H9 (cell line): Measurements from ENCODE around the gene ZNF467. TPM values are rescaled to one million over a fixed set of nuclear protein-coding genes. Genes with fewer than 3 reads are reported as not detected.

ENCODE experiments used
- DNase-seq: peaks from one replicate; pipeline ENCODE4 v3.0.0-alpha.2; 2017
- H2AFZ ChIP-seq: one replicate; pipeline ENCODE4 v1.6.1; 2013; ENCODE audit warnings: mild to moderate bottlenecking, low read length, control low read depth, moderate library complexity
- H2AK5ac ChIP-seq: 2 replicates; pipeline ENCODE4 v1.6.1; 2013; ENCODE audit warnings: low read length, control low read depth, mixed read lengths; ENCODE audit not compliant: insufficient read length
- H2BK120ac ChIP-seq: one replicate; pipeline ENCODE4 v1.6.1; 2013; ENCODE audit warnings: low read depth, mild to moderate bottlenecking, low read length, control low read depth, inconsistent platforms; ENCODE audit not compliant: poor library complexity, severe bottlenecking
- H2BK12ac ChIP-seq: 2 replicates; pipeline ENCODE4 v1.6.1; 2013; ENCODE audit warnings: low read length, control low read depth, mixed read lengths, low read depth; ENCODE audit not compliant: insufficient read length
- H2BK15ac ChIP-seq: 2 replicates; pipeline ENCODE4 v1.6.1; 2013; ENCODE audit warnings: low read depth, low read length, control low read depth
- H2BK20ac ChIP-seq: one replicate; pipeline ENCODE4 v1.6.1; 2013; ENCODE audit warnings: low read depth, mild to moderate bottlenecking, low read length, control low read depth, inconsistent platforms; ENCODE audit not compliant: poor library complexity, severe bottlenecking
- H2BK5ac ChIP-seq: 2 replicates; pipeline ENCODE4 v1.6.1; 2013; ENCODE audit warnings: low read length, control low read depth, mixed read lengths; ENCODE audit not compliant: insufficient read length
- H3K14ac ChIP-seq: 2 replicates; pipeline ENCODE4 v1.6.1; 2013; ENCODE audit warnings: low read length, control low read depth; ENCODE audit not compliant: insufficient read depth
- H3K18ac ChIP-seq: 2 replicates; pipeline ENCODE4 v1.6.1; 2013; ENCODE audit warnings: low read depth, mild to moderate bottlenecking, mixed read lengths, low read length, control low read depth; ENCODE audit not compliant: insufficient read length
- H3K23ac ChIP-seq: 2 replicates; pipeline ENCODE4 v1.6.1; 2013; ENCODE audit warnings: low read length, control low read depth, mixed read lengths, low read depth; ENCODE audit not compliant: insufficient read length
- H3K23me2 ChIP-seq: 2 replicates; pipeline ENCODE4 v1.6.1; 2013; ENCODE audit warnings: low read depth, mild to moderate bottlenecking, mixed read lengths, low read length, control low read depth; ENCODE audit not compliant: insufficient read length, poor library complexity, severe bottlenecking
- H3K27ac ChIP-seq: 2 replicates; pipeline ENCODE4 v1.5.1; 2013; ENCODE audit warnings: low read length, control low read depth, mixed read lengths, low read depth; ENCODE audit not compliant: insufficient read length
- H3K27me3 ChIP-seq: 2 replicates; pipeline ENCODE4 v1.6.1; 2013; ENCODE audit warnings: low read length, control low read depth, inconsistent platforms; ENCODE audit not compliant: insufficient read depth
- H3K4ac ChIP-seq: 2 replicates; pipeline ENCODE4 v1.6.1; 2013; ENCODE audit warnings: low read depth, mild to moderate bottlenecking, control low read depth, inconsistent platforms, low read length, moderate library complexity
- H3K4me1 ChIP-seq: 2 replicates; pipeline ENCODE4 v1.6.1; 2013; ENCODE audit warnings: low read length, control low read depth, inconsistent platforms; ENCODE audit not compliant: insufficient read depth
- H3K4me2 ChIP-seq: 2 replicates; pipeline ENCODE4 v1.6.1; 2013; ENCODE audit warnings: low read length, control low read depth, mixed read lengths; ENCODE audit not compliant: insufficient read length, insufficient read depth
- H3K56ac ChIP-seq: 2 replicates; pipeline ENCODE4 v1.6.1; 2013; ENCODE audit warnings: low read depth, mild to moderate bottlenecking, mixed read lengths, low read length, control low read depth; ENCODE audit not compliant: insufficient read length
- H3K79me1 ChIP-seq: 2 replicates; pipeline ENCODE4 v1.6.1; 2013; ENCODE audit warnings: low read depth, mild to moderate bottlenecking, moderate library complexity, low read length, control low read depth, inconsistent platforms; ENCODE audit not compliant: insufficient read depth, poor library complexity, severe bottlenecking
- H3K79me2 ChIP-seq: 2 replicates; pipeline ENCODE4 v1.6.1; 2013; ENCODE audit warnings: low read length, control low read depth, inconsistent platforms; ENCODE audit not compliant: insufficient read depth
- H3K9ac ChIP-seq: 2 replicates; pipeline ENCODE4 v1.6.1; 2013; ENCODE audit warnings: low read length, control low read depth, mixed read lengths; ENCODE audit not compliant: insufficient read length; ENCODE audit errors: extremely low read depth
- H3K9me3 ChIP-seq: one replicate; pipeline ENCODE4 v1.6.1; 2013; ENCODE audit warnings: low read depth, low read length, inconsistent platforms; ENCODE audit not compliant: control insufficient read depth
- H3T11ph ChIP-seq: one replicate; pipeline ENCODE4 v1.6.1; 2013; ENCODE audit warnings: mild to moderate bottlenecking, low read length, control low read depth, inconsistent platforms
- H4K20me1 ChIP-seq: one replicate; pipeline ENCODE4 v1.6.1; 2013; ENCODE audit not compliant: control insufficient read depth, insufficient read length, insufficient read depth
- H4K5ac ChIP-seq: 2 replicates; pipeline ENCODE4 v1.6.1; 2013; ENCODE audit warnings: low read depth, mild to moderate bottlenecking, mixed read lengths, low read length, control low read depth; ENCODE audit not compliant: insufficient read length
- H4K8ac ChIP-seq: replicated peaks from 2 replicates; pipeline ENCODE4 v1.6.1; 2013; ENCODE audit warnings: low read length, control low read depth, mixed read lengths, low read depth; ENCODE audit not compliant: insufficient read length
- H4K91ac ChIP-seq: 2 replicates; pipeline ENCODE4 v1.6.1; 2013; ENCODE audit warnings: low read depth, mild to moderate bottlenecking, moderate library complexity, mixed read lengths, low read length, control low read depth; ENCODE audit not compliant: insufficient read length
- H3K27ac Mint-ChIP-seq, 3 experiments: 2 replicates in 2 of 3; 3 replicates in 1 of 3; pipeline ENCODE4 v1.8.0; 2020 to 2021; ENCODE audit warnings: mixed read lengths in 3 of 3, mild to moderate bottlenecking in 1 of 3, moderate library complexity in 1 of 3
- H3K27me3 Mint-ChIP-seq: 2 replicates; pipeline ENCODE4 v1.8.0; 2021; ENCODE audit warnings: low read depth, mild to moderate bottlenecking, moderate library complexity, mixed read lengths
- H3K36me3 Mint-ChIP-seq, 3 experiments: 2 replicates in 2 of 3; 3 replicates in 1 of 3; pipeline ENCODE4 v1.8.0; 2020 to 2021; ENCODE audit warnings: low read depth in 3 of 3, mixed read lengths in 3 of 3; ENCODE audit not compliant: insufficient read depth in 1 of 3
- H3K4me1 Mint-ChIP-seq, 2 experiments: 2 replicates each; pipeline ENCODE4 v1.8.0; 2020; ENCODE audit warnings: mixed read lengths in 2 of 2
- H3K4me3 Mint-ChIP-seq, 2 experiments: 2 replicates in 1 of 2; 3 replicates in 1 of 2; pipeline ENCODE4 v1.8.0; 2020 to 2021; ENCODE audit warnings: mild to moderate bottlenecking in 2 of 2, mixed read lengths in 2 of 2, moderate library complexity in 1 of 2
- H3K9me3 Mint-ChIP-seq, 2 experiments: 2 replicates in 1 of 2; 3 replicates in 1 of 2; pipeline ENCODE4 v1.8.0; 2020; ENCODE audit warnings: mild to moderate bottlenecking in 2 of 2, mixed read lengths in 2 of 2, moderate library complexity in 1 of 2
- CTCF ChIP-seq: fragments of 200-600 bp; sonication (generic); conservative IDR thresholded peaks from 3 replicates; pipeline ENCODE4 v1.8.0; 2021; ENCODE audit warnings: antibody characterized with exemption, mild to moderate bottlenecking
- WGBS: extraction: QIAGEN DNeasy Blood & Tissue Kit; methylation state at CpG from one replicate; pipeline ENCODE4 v1.1.7; 2013; ENCODE audit warnings: missing lambda C conversion rate, low lambda C conversion rate, mixed read lengths; ENCODE audit not compliant: insufficient read length; ENCODE audit errors: extremely low coverage; 5-methylcytosine and 5-hydroxymethylcytosine counted together
- total RNA-seq: library from RNA; stranded (reverse); gene quantifications from 2 replicates; pipeline ENCODE4 v1.2.1, GENCODE V29; 2021

Gene ZNF467
- total RNA-seq, 1 experiment from 2014 or later, result 0.31 TPM

GRCh38 chr7:149771720-149772240 is 1.6 kb downstream of the ZNF467 start:
- no CpG with 5 or more reads among the region's 37 CpGs for WGBS
- Mint-ChIP-seq H3K4me3 (peak overlapping the region; percentile 61 to 81), H3K27me3 (peaks cover 89% of the 10 kb centered on the region), H3K9me3 (no peaks in the 10 kb centered on the region), H3K36me3 (no peaks in the 10 kb centered on the region), H3K27ac (no peak overlapping the region; a peak in 1 of 7 replicates), H3K4me1 (peaks cover 6 to 24% of the 10 kb centered on the region in 2 experiments)
- Histone ChIP-seq H2AFZ (no peak overlapping the region), H3T11ph (no peak overlapping the region), H3K27ac (no peak overlapping the region), H2BK15ac (no peak overlapping the region), H3K18ac (no peak overlapping the region), H3K23ac (no peak overlapping the region), H3K79me2 (no peaks in the 10 kb centered on the region), H3K56ac (no peak overlapping the region), H2BK120ac (no peak overlapping the region), H3K4me1 (no peaks in the 10 kb centered on the region), H2BK5ac (no peak overlapping the region), H4K20me1 (no peaks in the 10 kb centered on the region), H3K27me3 (peaks cover 55% of the 10 kb centered on the region), H4K8ac (no peak overlapping the region), H3K9me3 (no peaks in the 10 kb centered on the region), H3K4ac (no peak overlapping the region), H3K79me1 (no peaks in the 10 kb centered on the region), H3K4me2 (peak overlapping the region; percentile 38), H4K91ac (no peak overlapping the region), H2BK20ac (no peak overlapping the region), H2AK5ac (no peak overlapping the region), H3K23me2 (peaks cover 15% of the 10 kb centered on the region), H3K9ac (no peak overlapping the region), H2BK12ac (no peak overlapping the region), H4K5ac (no peak overlapping the region), H3K14ac (no peak overlapping the region)
- peak; percentile 94 for DNase-seq
- no peak for TF ChIP-seq CTCF
